GM18858 (cell line): ENCODE data around the gene TLR8.
"Not testable (repeated sequence)": the region's sequence is repeated elsewhere in the genome, so short reads cannot be mapped to it uniquely, and the experiment has no call there.

Experiments
- ATAC-seq: cut with Tn5 transposase; IDR thresholded peaks from one replicate; pipeline ENCODE4 v1.9.1; 2021; ENCODE audit not compliant: unreplicated experiment

TLR8 gene

DNA sequence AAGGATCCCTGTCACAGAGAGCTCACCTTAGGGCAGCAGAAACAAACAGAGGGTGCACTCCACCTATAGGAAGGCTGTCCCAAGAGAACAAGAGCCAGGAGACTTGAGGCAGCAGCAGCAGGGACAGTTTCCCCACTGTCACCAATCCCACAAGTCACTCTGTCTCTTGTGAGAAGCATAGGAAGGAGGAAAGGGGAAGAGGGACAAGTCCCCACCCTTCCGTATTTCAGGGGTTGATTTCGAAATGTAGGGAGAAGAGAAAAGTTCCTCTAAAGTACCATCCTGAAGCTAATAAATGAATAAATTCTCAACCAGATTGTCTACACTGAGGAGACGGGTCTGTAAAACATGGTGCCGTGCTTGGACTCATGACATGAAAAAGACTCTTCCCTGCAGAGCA lies 9.5 kb upstream of the TLR8 start:
- no peak for ATAC-seq

DNA sequence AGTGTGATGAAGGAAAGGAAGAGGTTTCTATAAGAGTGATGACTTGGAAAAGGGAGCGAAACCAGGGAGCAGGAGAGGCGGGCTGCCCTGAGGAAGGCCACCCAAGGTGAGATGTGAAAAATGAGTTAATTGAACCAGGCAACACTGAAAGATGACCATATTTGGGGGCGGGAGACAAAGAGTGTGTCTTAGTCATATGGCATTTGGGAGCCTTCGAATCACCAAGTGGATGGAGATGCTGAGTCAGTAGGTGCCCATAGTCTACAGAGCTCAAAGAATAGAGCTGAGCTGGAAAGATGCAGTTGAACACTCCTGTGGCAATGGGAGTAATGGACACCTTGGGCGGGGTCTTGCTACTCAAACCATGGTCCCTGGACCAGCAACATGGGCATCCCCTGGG lies 8.3 kb upstream of the TLR8 start:
- ATAC-seq = no peak

DNA sequence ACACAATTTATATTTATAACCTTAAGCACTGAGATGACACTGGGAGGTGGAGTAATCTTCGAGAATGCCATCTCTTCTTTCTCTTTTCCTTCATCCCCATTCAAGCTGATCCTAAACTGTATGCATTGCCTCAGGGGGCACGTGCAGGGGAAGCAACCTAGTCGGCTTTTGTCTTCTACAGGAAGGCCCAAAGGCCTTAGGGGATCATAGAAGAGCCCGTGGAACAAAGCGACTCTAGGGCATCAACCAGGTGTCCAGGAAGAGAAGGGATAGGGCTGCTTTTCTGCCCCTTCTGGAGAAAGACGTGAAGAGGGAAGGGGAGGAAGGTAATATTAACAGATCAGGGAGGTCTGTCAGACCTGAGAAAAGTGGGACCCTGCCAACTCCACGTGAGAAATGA lies 6.9 kb upstream of the TLR8 start:
- ATAC-seq = no peak

DNA sequence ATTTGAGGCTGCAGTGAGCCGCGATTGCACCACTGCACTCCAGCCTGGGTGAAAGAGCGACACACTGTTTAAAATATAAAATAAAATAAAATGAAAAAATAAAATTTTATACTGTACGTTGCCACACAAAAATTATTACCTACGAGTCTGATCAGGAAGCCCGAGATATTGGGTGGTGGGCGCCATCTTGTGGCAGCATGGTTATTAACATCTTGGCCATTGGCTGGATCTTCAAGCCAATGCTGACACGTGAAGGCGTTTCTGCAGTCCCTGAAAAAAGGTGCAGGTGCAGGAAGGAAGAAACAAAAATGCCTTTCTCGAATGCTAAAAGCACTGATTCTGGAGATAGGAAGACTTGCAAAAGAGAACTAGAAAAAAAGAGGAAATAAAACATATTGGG lies 4.9 kb upstream of the TLR8 start:
- ATAC-seq = no peak

DNA sequence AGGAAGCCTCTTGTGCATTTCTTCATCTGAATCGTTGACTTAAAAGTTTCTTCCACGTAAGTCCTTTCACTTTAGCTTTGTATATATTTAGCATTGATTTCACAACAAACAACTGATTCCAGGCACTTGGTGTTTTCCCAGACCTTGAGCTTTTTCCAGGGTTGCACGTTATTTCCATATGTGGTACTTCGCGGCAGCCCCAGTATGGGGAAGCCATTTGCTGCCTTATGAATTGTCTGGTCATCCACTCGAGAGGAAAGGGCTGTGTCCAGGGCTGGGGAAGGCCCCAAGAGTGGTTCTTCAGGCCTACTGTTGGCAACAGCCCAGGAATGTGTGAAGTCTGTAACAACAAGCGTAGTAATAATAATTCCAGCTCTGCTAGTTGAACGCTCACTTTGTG lies 2.8 kb upstream of the TLR8 start:
- ATAC-seq = no peak

DNA sequence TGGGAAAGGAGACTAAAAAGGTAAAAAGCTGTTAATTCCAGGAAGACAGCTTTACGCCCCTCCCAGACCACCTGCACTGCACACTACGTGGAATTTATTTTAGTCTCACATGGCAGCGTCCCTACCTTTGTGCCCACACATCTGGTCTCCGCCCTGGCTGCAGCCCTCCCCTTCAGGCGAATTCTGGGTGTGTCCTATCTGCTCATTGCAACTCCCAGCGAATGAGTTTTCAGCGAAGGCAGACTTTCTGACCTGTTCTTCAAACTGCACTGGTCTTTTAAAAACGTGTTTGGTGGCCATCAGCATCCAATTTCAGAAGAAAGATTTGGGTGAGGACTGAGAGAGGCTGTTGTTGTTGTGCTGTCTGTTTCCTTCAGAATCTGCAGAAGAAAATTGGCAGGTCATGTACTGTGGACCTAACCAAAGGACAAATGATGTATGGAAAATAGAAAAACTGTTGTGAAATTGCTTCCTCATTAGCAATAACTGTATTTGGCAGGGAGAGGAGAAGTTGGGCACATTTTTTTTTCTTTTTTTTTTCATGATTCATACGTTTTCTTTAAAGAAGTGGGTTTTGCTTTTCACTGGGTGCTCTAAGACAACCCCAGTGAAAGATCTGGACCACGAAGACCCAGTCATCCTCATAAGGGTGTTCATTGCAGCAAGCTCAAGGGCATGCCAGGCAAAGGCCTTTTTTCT lies 4.2 kb downstream of the TLR8 start:
- no peak for ATAC-seq

DNA sequence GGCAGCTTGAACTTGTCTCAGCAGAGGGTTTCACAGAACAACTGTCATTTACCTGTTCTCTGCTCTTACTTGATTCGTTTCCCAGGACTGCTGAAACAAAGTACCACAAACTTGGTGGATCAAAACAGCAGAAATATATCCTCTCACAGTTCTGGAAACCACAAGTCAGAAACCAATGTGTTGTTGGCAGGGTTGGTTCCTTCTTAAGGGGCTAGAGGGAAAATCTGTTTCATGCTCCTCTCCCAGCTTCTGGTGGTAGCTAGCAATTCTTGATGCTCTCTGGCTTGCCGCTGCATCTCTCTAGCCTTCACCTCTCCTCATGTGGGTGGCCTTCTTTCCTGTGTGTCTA lies 4.7 kb downstream of the TLR8 start:
- ATAC-seq = no peak

DNA sequence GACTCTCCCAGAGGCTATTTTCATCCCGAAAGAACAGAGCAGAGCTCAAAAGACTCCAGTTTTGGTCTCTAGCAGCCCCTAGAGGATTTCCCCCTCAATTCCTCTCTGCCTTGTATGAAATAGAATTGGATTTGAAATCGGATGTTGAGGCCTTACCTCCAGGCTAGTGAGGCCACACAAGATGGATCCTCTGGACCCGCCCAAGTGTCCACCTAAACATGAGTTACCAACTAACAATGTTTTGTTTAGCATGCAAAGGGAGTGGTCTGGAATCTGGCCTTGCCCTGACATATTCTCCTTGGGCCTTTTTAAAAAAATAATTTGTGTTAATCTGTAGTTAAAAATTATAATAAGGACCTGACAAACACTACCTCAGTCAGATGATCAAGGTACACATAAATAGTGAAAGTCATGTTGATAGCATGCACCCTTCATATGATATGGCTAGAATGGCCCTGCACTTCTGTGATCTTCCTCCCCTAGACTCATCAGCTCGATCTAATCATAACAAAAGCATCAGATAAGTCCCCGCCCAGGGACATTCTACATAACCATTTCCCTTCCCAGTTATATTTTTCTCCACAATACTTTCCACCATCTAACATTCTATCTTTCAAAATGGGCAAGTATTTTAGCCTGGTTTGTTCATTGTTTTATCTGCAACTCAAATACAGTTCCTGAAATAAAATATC lies 6.5 kb downstream of the TLR8 start:
- no peak for ATAC-seq

DNA sequence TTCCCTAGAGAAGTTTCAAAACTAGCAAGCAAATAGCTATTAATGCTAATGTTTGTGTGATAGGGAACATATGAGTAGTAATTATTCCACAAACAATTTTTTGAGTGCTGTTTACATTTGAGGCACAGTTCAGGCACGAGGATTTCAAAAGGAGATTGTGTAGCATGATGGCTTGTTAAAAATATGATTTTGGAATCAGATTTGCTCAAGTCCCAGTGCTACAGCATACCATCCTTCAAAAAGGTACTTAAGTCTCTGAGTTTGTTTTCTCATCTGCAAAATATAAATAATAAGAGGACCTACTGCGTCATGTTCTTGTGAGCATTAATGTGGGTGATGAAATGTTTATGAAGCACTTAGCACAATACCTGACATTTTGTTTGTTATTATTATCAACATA lies 11.3 kb downstream of the TLR8 start:
- ATAC-seq = no peak

DNA sequence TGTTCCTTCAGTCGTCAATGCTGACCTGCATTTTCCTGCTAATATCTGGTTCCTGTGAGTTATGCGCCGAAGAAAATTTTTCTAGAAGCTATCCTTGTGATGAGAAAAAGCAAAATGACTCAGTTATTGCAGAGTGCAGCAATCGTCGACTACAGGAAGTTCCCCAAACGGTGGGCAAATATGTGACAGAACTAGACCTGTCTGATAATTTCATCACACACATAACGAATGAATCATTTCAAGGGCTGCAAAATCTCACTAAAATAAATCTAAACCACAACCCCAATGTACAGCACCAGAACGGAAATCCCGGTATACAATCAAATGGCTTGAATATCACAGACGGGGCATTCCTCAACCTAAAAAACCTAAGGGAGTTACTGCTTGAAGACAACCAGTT lies 12.6 kb downstream of the TLR8 start:
- ATAC-seq = no peak

DNA sequence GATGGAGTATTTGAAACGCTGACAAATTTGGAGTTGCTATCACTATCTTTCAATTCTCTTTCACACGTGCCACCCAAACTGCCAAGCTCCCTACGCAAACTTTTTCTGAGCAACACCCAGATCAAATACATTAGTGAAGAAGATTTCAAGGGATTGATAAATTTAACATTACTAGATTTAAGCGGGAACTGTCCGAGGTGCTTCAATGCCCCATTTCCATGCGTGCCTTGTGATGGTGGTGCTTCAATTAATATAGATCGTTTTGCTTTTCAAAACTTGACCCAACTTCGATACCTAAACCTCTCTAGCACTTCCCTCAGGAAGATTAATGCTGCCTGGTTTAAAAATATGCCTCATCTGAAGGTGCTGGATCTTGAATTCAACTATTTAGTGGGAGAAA lies 13.2 kb downstream of the TLR8 start:
- ATAC-seq = no peak

DNA sequence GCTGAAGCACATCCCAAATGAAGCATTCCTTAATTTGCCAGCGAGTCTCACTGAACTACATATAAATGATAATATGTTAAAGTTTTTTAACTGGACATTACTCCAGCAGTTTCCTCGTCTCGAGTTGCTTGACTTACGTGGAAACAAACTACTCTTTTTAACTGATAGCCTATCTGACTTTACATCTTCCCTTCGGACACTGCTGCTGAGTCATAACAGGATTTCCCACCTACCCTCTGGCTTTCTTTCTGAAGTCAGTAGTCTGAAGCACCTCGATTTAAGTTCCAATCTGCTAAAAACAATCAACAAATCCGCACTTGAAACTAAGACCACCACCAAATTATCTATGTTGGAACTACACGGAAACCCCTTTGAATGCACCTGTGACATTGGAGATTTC lies 14.6 kb downstream of the TLR8 start:
- no peak for ATAC-seq

DNA sequence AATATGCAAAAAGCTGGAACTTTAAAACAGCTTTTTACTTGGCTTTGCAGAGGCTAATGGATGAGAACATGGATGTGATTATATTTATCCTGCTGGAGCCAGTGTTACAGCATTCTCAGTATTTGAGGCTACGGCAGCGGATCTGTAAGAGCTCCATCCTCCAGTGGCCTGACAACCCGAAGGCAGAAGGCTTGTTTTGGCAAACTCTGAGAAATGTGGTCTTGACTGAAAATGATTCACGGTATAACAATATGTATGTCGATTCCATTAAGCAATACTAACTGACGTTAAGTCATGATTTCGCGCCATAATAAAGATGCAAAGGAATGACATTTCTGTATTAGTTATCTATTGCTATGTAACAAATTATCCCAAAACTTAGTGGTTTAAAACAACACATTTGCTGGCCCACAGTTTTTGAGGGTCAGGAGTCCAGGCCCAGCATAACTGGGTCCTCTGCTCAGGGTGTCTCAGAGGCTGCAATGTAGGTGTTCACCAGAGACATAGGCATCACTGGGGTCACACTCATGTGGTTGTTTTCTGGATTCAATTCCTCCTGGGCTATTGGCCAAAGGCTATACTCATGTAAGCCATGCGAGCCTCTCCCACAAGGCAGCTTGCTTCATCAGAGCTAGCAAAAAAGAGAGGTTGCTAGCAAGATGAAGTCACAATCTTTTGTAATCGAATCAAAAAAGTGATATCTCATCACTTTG lies 15.6 kb downstream of the TLR8 start:
- no peak for ATAC-seq

DNA sequence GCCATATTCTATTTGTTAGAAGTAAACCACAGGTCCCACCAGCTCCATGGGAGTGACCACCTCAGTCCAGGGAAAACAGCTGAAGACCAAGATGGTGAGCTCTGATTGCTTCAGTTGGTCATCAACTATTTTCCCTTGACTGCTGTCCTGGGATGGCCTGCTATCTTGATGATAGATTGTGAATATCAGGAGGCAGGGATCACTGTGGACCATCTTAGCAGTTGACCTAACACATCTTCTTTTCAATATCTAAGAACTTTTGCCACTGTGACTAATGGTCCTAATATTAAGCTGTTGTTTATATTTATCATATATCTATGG lies 16.1 kb downstream of the TLR8 start:
- no peak for ATAC-seq

DNA sequence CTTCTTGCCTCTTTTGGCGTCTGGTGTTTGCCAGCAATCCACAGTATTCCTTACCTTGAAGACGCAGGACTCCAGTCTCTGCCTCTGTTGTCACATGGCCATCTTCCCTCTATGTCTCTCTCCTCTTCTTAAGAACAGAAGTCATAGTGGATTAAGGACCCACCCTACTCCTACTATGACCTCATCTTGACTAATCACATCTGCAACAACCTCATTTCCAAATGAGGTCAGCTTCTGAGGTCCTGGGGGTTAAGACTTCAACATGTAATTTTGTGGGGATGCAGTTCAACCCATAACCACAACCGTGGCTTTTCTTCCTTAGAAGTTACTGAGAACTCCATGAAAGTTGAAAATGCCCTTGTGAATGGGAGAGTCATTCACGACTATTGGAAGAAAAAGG lies 23.3 kb downstream of the TLR8 start:
- no peak for ATAC-seq

DNA sequence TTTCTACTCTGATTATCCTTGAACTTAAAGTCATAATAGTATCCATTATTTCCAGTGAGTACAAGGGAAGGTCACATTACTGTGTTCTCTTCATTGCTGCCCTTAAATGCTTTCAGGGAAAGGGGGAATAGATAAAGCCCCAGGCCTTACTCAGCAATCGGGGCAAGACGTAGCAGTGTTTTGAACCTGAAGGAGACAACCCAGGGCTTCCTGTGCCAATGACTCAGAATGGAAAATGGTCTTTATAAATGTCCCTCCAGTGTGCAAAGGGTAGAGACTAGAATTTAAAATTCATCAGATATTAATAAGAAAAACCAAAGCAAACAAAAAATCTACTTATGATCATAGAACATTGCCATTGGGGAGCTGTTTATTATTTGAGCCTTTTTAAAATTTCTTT lies 23.7 kb downstream of the TLR8 start:
- no peak for ATAC-seq

DNA sequence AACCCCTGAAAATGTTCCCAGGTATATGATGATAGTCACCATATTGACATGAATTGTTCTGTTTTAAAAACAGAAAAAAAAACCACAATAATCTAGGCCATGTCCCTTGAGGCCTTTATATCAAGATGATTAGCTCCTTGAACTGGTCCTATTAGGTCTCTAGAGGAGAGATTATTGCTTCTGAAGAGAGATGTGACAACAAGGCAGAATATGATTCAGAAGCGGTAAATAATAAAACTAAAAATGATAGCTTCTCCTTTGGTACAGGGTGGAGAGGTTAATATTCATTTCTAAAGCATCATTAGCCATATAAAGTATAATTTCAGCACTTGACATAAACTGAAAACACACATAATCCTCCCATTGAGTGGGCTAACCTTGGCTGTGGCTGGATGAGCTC lies 25.8 kb downstream of the TLR8 start:
- ATAC-seq = no peak

DNA sequence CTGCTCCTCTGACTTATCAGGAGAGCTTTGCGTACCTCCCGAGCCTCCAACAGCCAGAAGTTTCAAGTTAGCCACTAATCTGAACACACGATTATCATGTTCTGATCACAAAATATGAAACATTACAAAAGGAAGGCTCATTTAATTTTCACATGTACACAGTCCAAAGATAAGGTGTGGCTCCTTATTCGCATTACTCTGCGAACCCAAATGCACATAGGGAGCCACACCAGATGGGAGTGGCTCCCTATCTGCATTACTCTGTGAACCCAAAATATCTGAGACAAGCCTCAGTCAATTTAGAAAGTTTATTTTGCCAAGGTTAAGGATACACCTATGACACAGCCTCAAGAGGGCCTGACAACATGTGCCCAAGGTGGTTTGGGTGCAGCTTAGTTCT lies 28.4 kb downstream of the TLR8 start:
- no peak for ATAC-seq

DNA sequence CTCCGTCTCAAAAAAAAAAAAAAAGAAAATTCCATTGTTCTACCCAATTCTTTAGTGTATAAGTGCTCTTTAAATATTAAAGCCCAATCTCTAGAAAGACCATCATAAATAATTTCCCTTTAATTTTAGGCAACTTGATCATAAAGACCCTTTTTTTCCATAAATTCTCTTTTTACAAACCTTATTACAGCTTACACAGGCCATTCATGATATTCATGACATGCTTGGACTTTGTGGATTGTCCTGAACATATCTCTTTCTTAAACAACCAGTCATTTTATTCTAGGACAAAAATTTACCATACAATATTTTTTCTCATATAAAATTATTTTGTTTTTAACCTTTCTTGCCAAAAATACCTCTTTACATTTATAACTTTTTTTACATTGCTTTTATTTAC lies 30.5 kb downstream of the TLR8 start:
- ATAC-seq = no peak

DNA sequence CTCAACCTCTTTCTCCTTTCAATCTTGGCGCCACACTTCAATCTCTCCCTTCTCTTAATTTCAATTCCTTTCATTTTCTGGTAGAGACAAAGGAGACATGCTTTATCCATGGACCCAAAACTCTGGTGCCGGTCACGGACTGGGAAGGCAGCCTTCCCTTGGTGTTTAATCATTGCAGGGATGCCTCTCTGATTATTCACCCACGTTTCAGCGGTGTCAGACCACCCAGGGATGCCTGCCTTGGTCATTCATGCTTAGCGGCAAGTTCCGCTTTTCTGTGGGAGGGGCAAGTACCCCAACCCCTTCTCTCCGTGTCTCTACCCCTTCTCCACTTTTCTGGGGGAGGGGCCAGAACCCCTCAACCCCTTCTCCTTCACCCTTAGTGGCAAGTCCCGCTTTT lies 34.1 kb downstream of the TLR8 start:
- not testable (repeated sequence) for ATAC-seq

DNA sequence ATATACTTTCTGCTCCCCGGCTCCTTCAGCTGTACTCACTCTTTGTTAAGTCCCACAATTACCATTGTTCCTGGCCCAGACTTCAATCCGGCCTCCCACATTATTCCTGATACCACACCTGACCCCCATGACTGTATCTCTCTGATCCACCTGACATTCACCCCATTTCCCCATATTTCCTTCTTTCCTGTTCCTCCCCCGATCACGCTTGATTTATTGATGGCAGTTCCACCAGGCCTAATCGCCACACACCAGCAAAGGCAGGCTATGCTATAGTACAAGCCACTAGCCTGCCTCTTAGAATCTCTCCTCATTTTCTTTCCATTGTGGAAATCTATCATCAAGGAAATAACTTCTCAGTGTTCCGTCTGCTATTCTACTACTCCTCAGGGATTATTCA lies 37.2 kb downstream of the TLR8 start:
- not testable (repeated sequence) for ATAC-seq

DNA sequence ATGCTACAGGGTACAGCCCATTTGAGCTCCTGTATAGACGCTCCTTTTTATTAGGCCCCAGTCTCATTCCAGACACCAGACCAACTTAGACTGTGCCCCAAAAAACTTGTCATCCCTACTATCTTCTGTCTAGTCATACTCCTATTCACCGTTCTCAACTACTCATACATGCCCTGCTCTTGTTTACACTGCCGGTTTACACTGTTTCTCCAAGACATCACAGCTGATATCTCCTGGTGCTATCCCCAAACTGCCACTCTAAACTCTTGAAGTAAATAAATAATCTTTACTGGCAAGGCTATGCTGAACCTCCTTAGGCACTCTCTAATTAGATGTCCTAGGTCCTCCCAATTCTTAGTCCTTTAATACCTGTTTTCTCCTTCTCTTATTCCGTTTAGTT lies 38.0 kb downstream of the TLR8 start:
- ATAC-seq = not testable (repeated sequence)

DNA sequence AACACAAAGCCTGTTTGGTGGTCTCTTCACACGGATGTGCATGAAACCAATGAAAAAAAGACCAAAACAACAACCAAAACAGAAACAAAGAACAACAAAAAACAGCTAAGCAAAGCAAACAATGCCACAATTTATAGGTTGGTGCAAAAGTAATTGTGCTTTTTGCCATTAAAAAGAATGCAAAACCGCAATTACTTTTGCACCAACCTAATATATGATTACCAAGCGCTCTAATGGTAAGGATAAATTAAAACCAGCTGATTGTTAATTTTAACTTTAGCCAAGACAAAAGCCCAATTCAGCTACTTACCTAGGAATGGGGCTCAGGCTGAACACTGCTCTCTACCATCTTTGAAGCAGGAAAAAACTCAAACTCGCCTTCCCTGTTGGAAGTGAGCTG lies 39.1 kb downstream of the TLR8 start:
- no peak for ATAC-seq
